ENCODE data around the gene CD28. TPM values are rescaled to one million over a fixed set of nuclear protein-coding genes. Genes with fewer than 3 reads are reported as not detected.

Gene CD28
- total RNA-seq, 1 donor from 2014 or later: 0.17 TPM

DNA sequence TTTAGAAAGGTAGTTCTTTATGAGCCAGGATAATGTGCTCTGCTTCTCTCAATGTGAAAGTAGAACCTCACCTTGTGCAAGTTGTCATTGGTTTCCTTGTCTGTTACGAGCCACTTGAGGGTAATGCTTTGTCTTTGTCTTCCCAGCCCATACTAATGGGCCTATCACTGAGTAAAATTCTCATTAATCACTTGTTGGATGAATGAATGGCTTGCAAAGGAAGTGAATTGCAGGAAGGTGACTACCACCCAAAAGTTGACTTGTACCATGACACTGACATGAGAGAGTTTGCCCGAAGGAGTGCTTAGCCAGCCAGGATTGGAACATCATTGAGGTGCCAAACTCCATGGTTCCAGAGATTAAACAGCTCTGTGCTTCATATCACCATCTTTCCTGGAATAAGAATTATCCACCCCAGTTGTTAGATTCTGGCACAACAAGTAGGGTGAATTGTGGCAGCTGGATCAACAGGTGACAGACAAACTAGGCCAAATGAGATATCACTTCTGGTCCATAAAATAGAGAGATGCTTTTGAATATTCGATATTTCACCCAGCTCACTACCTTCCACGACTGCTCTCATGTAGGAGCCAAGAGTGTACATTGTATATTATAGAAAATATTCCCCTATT, 20.5 kb upstream of the CD28 start:
- H3K4me3 Mint-ChIP-seq: no peak overlapping the region
- H3K9me3 Mint-ChIP-seq: no peaks in the 10 kb centered on the region
- H3K4me1 Mint-ChIP-seq (ENCODE audit: unreplicated experiment): peaks cover 43% of the 10 kb centered on the region
- DNase-seq (ENCODE audit: extremely low spot score, unreplicated experiment): no peak
- no peak overlapping the region for H3K27ac Mint-ChIP-seq
- TF ChIP-seq, protein P1, sequence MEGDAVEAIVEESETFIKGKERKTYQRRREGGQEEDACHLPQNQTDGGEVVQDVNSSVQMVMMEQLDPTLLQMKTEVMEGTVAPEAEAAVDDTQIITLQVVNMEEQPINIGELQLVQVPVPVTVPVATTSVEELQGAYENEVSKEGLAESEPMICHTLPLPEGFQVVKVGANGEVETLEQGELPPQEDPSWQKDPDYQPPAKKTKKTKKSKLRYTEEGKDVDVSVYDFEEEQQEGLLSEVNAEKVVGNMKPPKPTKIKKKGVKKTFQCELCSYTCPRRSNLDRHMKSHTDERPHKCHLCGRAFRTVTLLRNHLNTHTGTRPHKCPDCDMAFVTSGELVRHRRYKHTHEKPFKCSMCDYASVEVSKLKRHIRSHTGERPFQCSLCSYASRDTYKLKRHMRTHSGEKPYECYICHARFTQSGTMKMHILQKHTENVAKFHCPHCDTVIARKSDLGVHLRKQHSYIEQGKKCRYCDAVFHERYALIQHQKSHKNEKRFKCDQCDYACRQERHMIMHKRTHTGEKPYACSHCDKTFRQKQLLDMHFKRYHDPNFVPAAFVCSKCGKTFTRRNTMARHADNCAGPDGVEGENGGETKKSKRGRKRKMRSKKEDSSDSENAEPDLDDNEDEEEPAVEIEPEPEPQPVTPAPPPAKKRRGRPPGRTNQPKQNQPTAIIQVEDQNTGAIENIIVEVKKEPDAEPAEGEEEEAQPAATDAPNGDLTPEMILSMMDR (conservative IDR thresholded peaks at IDR 0.05): no peak
- no peaks in the 10 kb centered on the region for H3K36me3 Mint-ChIP-seq
- peaks cover 9% of the 10 kb centered on the region for H3K27me3 Mint-ChIP-seq

DNA sequence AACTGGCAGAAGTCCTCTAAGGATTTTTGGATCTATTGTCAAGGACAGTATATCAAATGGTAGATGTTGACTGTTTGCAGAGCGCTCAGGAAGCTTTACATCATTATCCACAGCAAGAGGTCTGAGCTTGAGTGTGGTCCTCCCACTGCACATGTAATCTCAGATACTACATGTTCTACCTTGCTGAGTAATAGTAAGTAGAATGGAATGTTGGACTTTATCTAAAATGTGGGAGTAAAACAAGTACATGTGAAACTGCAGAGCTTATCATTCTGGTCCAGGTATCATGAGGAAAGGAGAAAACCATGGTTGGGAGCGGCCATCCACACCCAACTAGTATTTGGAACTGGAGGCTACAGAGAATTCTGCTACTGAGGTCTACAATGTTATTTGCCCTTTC, 19.3 kb upstream of the CD28 start:
- Mint-ChIP-seq H3K27me3 (peaks cover 9% of the 10 kb centered on the region), H3K9me3 (no peaks in the 10 kb centered on the region), H3K4me3 (no peak overlapping the region), H3K27ac (no peak overlapping the region), H3K36me3 (no peaks in the 10 kb centered on the region), H3K4me1 (ENCODE audit: unreplicated experiment) (peaks cover 52% of the 10 kb centered on the region)
- TF ChIP-seq, protein P1 (conservative IDR thresholded peaks at IDR 0.05): no peak
- no peak for DNase-seq (ENCODE audit: extremely low spot score, unreplicated experiment)

- H3K9me3 Mint-ChIP-seq: no peaks in the 10 kb centered on the region
- H3K27ac Mint-ChIP-seq: no peak overlapping the region
- no peak for DNase-seq (ENCODE audit: extremely low spot score, unreplicated experiment)
- H3K27me3 Mint-ChIP-seq: peaks cover 9% of the 10 kb centered on the region
- H3K36me3 Mint-ChIP-seq: no peaks in the 10 kb centered on the region
- TF ChIP-seq, protein P1 (conservative IDR thresholded peaks at IDR 0.05): no peak
- peaks cover 46% of the 10 kb centered on the region for H3K4me1 Mint-ChIP-seq (ENCODE audit: unreplicated experiment)
- no peak overlapping the region for H3K4me3 Mint-ChIP-seq
Measured at GRCh38 chr2:203688798-203689197, 17.6 kb upstream of the CD28 start.

DNA sequence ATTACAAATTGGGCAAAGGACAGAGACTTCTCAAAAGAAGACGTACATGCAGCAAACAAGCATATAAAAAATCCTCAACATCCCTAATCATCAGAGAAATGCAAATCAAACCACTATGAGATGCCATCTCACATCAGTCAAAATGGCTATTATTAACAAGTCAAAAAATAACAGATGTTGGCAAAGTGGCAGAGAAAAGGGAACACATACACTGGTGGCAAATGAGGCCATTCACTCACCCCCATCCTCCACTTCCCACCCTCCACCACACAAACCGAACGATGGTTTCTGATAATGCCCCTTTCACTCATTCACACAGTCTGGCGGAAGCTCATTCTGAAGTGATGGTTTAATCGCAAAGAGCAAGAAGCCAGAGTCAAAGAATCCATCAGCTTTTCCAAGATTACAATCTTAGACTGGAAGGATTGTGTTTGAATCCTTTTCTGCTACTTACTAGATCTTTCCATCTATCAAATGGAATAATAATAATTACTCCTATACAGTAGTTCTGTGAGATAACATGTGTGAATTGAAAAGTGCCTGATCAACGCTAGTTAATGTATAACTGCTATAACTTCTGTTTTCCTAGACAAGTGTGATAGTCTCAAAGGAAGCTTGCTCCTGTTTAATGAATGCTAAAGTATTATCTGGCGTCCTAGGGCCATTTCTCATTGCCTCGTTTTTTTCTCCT, 16.9 kb upstream of the CD28 start:
- Mint-ChIP-seq H3K9me3 (no peaks in the 10 kb centered on the region), H3K4me3 (no peak overlapping the region), H3K27me3 (peaks cover 9% of the 10 kb centered on the region), H3K36me3 (no peaks in the 10 kb centered on the region), H3K27ac (no peak overlapping the region), H3K4me1 (ENCODE audit: unreplicated experiment) (peaks cover 46% of the 10 kb centered on the region)
- TF ChIP-seq, protein P1 (conservative IDR thresholded peaks at IDR 0.05): no peak
- DNase-seq (ENCODE audit: extremely low spot score, unreplicated experiment): no peak

GRCh38 chr2:203690117-203690431, 16.4 kb upstream of the CD28 start:
- Mint-ChIP-seq H3K27ac (no peak overlapping the region), H3K9me3 (no peaks in the 10 kb centered on the region), H3K27me3 (peaks cover 9% of the 10 kb centered on the region), H3K4me3 (no peak overlapping the region), H3K36me3 (no peaks in the 10 kb centered on the region), H3K4me1 (ENCODE audit: unreplicated experiment) (peaks cover 44% of the 10 kb centered on the region)
- DNase-seq (ENCODE audit: extremely low spot score, unreplicated experiment): no peak
- TF ChIP-seq, protein P1 (conservative IDR thresholded peaks at IDR 0.05): no peak

Data from type B pancreatic cell (in vitro differentiated cells).